IPS-15b (cell line): ENCODE measurements around the gene RTN4RL2.

Experiments used
- H3K27me3 ChIP-seq: one replicate; pipeline ENCODE4 v1.6.1; 2013; ENCODE audit warnings: low read length; ENCODE audit not compliant: control insufficient read depth, insufficient read depth
- H3K36me3 ChIP-seq: one replicate; pipeline ENCODE4 v1.6.1; 2013; ENCODE audit warnings: low read length; ENCODE audit not compliant: control insufficient read depth, insufficient read depth
- H3K4me1 ChIP-seq: one replicate; pipeline ENCODE4 v1.6.1; 2013; ENCODE audit warnings: mild to moderate bottlenecking, low read length; ENCODE audit not compliant: control insufficient read depth, insufficient read depth
- H3K4me3 ChIP-seq: one replicate; pipeline ENCODE4 v1.5.1; 2013; ENCODE audit warnings: low read depth, low read length
- H3K9ac ChIP-seq: one replicate; pipeline ENCODE4 v1.6.1; 2013; ENCODE audit warnings: low read depth, mild to moderate bottlenecking, low read length
- H3K9me3 ChIP-seq: one replicate; pipeline ENCODE4 v1.6.1; 2013; ENCODE audit warnings: mild to moderate bottlenecking, low read length; ENCODE audit not compliant: control insufficient read depth, insufficient read depth

The RTN4RL2 gene

GRCh38 chr11:57424792-57425564 is 35.4 kb upstream of the RTN4RL2 start:
- no peak overlapping the region for H3K9ac ChIP-seq
- peaks cover 13% of the 10 kb centered on the region for H3K36me3 ChIP-seq
- H3K4me1 ChIP-seq: peaks cover 6% of the 10 kb centered on the region
- H3K27me3 ChIP-seq: peaks cover 39% of the 10 kb centered on the region
- no peaks in the 10 kb centered on the region for H3K9me3 ChIP-seq
- no peak overlapping the region for H3K4me3 ChIP-seq

GRCh38 chr11:57425565-57426438 is 34.5 kb upstream of the RTN4RL2 start:
- H3K9ac ChIP-seq: no peak overlapping the region
- peaks cover 6% of the 10 kb centered on the region for H3K4me1 ChIP-seq
- H3K4me3 ChIP-seq: peak overlapping the region; percentile 60
- H3K36me3 ChIP-seq: peaks cover 13% of the 10 kb centered on the region
- H3K9me3 ChIP-seq: no peaks in the 10 kb centered on the region
- H3K27me3 ChIP-seq: peaks cover 39% of the 10 kb centered on the region

DNA sequence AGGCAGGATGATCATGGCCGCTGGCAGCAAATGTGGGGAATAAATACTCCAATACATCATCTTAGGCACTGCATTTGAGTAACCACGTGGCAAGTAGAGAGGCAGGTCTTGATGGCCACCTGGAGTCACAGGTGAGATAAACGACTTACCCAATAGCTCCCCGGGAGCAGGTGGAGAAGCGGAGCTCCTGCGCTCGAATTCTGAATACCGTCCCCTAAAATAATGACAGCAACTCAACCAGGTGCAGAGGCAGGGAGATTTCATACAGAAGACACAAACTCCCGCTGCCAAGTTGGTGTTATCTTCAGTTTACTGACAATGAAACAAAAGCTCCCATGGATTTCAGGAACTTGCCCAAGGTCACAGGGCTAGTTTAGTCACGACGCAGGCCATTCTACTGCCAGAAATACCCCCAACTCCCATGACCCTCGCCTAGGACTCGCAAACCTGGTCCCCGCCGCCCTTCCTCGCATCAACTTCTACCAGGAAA is 33.8 kb upstream of the RTN4RL2 start:
- H3K27me3 ChIP-seq: peaks cover 39% of the 10 kb centered on the region
- H3K4me1 ChIP-seq: peaks cover 6% of the 10 kb centered on the region
- H3K4me3 ChIP-seq: peak overlapping the region; percentile 60
- peak overlapping the region; percentile 65 for H3K9ac ChIP-seq
- H3K36me3 ChIP-seq: peaks cover 11% of the 10 kb centered on the region
- no peaks in the 10 kb centered on the region for H3K9me3 ChIP-seq

DNA sequence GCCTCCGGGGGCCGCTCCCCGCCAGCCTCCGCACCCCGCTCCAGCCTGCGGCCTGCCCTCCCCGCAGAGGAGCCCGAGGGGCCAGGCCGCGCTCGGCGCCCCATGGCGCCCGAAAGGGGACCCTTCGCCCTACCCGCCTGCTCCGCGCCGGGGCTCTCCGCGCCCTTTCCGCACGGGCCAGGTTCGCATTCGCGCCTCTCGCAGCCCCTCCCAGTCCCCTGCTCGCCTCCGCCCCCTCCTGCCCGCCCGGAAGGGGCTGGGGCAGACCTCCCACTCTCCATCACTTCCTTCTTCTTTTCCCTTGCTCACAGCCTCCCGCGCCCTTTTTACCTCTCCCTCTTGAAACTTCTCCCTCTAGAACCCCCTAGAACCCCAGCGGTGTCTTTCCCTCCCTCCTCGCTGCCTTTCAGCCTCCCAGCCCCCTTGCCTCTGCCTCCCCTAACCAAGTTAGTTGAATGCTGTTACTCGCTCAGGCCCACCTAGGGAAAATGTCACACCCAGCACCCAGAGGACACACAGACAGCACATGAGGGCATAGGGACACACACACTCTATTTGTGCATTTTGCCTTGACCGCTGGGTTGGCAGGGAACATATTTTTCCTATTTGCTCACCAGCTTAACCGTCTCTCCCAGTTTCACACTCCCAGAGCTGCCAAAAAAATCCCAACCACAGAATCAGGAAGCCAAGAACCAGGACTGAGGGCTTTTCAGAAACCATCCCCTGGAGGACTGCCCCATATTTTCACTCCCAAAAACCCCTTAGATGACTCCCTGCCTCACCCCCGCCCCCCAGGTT is 33.2 kb upstream of the RTN4RL2 start, which contains the start of gene SLC43A3:
SLC43A3 (minus strand) TSS at position 193 of the 798 bp plus-strand sequence. CDS start 949 bp downstream, outside the sequence.
- Histone ChIP-seq H3K36me3 (peaks cover 11% of the 10 kb centered on the region), H3K4me3 (peak within 1 kb of the TSS; percentile 60), H3K4me1 (peaks cover 6% of the 10 kb centered on the region), H3K9me3 (no peaks in the 10 kb centered on the region), H3K9ac (peak within 1 kb of the TSS; percentile 65), H3K27me3 (peaks cover 39% of the 10 kb centered on the region)

DNA sequence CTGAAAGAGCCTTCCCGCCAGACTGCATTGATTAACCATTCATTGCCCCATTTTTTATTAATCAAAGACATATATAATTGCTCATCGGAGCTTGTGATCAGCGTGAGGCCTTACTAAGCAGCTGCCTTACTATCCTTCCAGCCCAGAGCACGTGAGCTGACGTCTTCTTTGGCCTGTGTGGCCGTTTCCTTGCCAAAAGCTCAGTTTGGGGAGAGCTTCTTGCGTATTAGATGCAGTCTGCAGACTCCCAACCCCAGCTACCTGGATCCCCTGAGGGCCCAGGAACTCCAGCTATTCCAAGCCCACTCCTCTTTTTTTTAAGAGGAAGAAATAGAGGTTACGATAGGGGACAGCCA is 32.6 kb upstream of the RTN4RL2 start:
- Histone ChIP-seq H3K9ac (no peak overlapping the region), H3K4me3 (no peak overlapping the region), H3K9me3 (no peaks in the 10 kb centered on the region), H3K4me1 (peaks cover 6% of the 10 kb centered on the region), H3K36me3 (peaks cover 11% of the 10 kb centered on the region), H3K27me3 (peaks cover 39% of the 10 kb centered on the region)

GRCh38 chr11:57428643-57429042 is 31.7 kb upstream of the RTN4RL2 start:
- H3K9ac ChIP-seq: no peak overlapping the region
- peaks cover 6% of the 10 kb centered on the region for H3K4me1 ChIP-seq
- no peak overlapping the region for H3K4me3 ChIP-seq
- H3K9me3 ChIP-seq: no peaks in the 10 kb centered on the region
- peaks cover 11% of the 10 kb centered on the region for H3K36me3 ChIP-seq
- peaks cover 39% of the 10 kb centered on the region for H3K27me3 ChIP-seq

DNA sequence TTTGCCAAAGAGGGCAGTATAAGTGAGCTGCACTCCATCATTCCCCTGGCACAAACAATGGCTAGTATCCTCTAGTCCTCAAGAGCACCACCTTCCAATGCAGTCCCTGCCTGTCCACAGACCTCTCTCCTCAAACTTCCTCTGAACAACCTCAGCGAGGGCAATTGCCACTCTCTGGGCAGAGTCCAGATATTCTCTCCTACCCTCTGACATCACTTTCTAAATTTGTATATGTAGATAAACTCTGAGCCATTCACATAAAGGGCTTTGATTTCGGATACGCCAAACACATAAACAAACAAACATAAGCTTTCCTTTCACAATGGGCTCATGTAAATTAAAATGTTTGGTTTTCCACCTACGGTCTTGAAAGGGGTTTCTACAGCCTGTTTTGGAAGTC is 30.4 kb upstream of the RTN4RL2 start:
- Histone ChIP-seq H3K27me3 (peaks cover 39% of the 10 kb centered on the region), H3K9ac (no peak overlapping the region), H3K36me3 (peaks cover 2% of the 10 kb centered on the region), H3K4me1 (peaks cover 6% of the 10 kb centered on the region), H3K4me3 (no peak overlapping the region), H3K9me3 (no peaks in the 10 kb centered on the region)

GRCh38 chr11:57430952-57431351 is 29.4 kb upstream of the RTN4RL2 start:
- Histone ChIP-seq H3K4me1 (peaks cover 6% of the 10 kb centered on the region), H3K9ac (no peak overlapping the region), H3K4me3 (no peak overlapping the region), H3K27me3 (peaks cover 32% of the 10 kb centered on the region), H3K9me3 (no peaks in the 10 kb centered on the region), H3K36me3 (no peaks in the 10 kb centered on the region)

DNA sequence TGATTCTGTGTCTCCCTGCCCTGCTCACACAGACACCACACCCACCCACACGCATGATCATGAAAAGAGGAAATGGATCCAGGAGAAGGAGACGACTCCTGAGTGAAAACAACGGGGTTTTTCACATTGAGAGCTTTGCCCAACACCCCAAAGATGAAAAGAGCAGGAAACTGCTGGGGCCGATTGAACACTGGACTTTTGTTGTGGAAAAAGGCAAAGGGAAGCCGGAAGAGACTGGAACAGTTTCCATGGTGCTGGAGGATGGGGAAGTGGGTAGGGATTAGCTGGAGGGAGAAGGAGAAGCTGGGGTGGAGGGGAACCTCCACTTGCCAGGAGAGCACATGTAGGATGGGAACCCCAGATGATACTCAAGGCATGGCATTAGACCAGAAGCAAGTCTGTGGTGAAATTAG is 28.2 kb upstream of the RTN4RL2 start:
- Histone ChIP-seq H3K4me3 (no peak overlapping the region), H3K9ac (no peak overlapping the region), H3K27me3 (peaks cover 25% of the 10 kb centered on the region), H3K9me3 (no peaks in the 10 kb centered on the region), H3K4me1 (peaks cover 4% of the 10 kb centered on the region), H3K36me3 (no peaks in the 10 kb centered on the region)

- Histone ChIP-seq H3K4me3 (no peak overlapping the region), H3K9me3 (no peaks in the 10 kb centered on the region), H3K36me3 (no peaks in the 10 kb centered on the region), H3K27me3 (peaks cover 20% of the 10 kb centered on the region), H3K9ac (no peak overlapping the region), H3K4me1 (no peaks in the 10 kb centered on the region)
These were observed 27.6 kb upstream of the RTN4RL2 start for GRCh38 chr11:57432714-57433163.
